PC-9 (cell line): ENCODE data around the gene RTP2.

Experiments
- EZH2 ChIP-seq: fragments of 200-600 bp; sonication (generic); IDR thresholded peaks from 2 replicates; pipeline ENCODE4 v1.8.0; 2017; ENCODE audit warnings: antibody characterized with exemption, low read depth
- TF ChIP-seq, protein P1 (sequence below): fragments of 200-600 bp; sonication (generic); conservative IDR thresholded peaks from 2 replicates; pipeline ENCODE4 v1.6.1; 2017; ENCODE audit warnings: mixed run types, antibody characterized with exemption, mild to moderate bottlenecking, moderate library complexity

DNA sequence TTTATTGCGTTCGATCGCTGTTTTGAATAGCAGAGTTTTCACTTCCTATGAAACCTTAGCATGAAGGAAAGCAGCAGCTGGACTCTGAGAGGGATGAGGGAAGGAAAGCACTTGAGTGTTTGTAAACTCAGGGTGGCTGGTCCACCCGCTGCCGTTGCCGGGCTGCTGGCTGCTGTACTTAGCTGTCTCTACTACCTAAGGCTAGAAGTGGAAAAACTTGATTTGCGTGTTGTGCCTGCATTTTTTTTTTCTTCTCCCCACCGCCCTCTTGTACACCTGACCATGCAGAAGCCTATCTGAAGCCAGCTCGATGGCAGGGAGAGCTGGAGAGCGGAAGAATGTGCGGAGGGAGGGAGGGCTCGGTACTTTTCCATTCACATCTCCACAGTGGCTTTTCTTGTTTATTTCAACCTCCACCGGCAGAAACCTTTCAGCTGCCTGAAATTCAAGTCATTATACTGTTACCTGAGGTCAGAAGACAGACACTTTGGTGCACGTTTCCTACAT lies 47.7 kb upstream of the RTP2 start:
- TF ChIP-seq, protein P1, sequence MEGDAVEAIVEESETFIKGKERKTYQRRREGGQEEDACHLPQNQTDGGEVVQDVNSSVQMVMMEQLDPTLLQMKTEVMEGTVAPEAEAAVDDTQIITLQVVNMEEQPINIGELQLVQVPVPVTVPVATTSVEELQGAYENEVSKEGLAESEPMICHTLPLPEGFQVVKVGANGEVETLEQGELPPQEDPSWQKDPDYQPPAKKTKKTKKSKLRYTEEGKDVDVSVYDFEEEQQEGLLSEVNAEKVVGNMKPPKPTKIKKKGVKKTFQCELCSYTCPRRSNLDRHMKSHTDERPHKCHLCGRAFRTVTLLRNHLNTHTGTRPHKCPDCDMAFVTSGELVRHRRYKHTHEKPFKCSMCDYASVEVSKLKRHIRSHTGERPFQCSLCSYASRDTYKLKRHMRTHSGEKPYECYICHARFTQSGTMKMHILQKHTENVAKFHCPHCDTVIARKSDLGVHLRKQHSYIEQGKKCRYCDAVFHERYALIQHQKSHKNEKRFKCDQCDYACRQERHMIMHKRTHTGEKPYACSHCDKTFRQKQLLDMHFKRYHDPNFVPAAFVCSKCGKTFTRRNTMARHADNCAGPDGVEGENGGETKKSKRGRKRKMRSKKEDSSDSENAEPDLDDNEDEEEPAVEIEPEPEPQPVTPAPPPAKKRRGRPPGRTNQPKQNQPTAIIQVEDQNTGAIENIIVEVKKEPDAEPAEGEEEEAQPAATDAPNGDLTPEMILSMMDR: no peak
- no peak for TF ChIP-seq EZH2
